Neural progenitor cell (in vitro differentiated cells): Measurements from ENCODE around the gene SMARCC2. TPM values are rescaled to one million over a fixed set of nuclear protein-coding genes. Genes with fewer than 3 reads are reported as not detected.

Experiments used
- DNase-seq: peaks from one replicate; pipeline ENCODE4 v3.0.0-alpha.2; 2016; ENCODE audit warnings: low spot score
- H2AFZ ChIP-seq: fragments of 200-600 bp; sonication (generic); replicated peaks from 2 replicates; pipeline ENCODE4 v1.6.1; 2016; ENCODE audit warnings: antibody characterized with exemption
- H3F3A ChIP-seq: fragments of 200-600 bp; sonication (generic); 2 replicates; pipeline ENCODE4 v1.6.1; 2016; ENCODE audit warnings: antibody characterized with exemption, low read depth
- H3K27ac ChIP-seq: fragments of 200-600 bp; sonication (generic); 2 replicates; pipeline ENCODE4 v1.5.1; 2016; ENCODE audit warnings: mild to moderate bottlenecking
- H3K27me3 ChIP-seq: fragments of 200-600 bp; sonication (generic); 2 replicates; pipeline ENCODE4 v1.6.1; 2016; ENCODE audit warnings: mild to moderate bottlenecking, moderate library complexity
- H3K36me3 ChIP-seq: fragments of 200-600 bp; sonication (generic); 2 replicates; pipeline ENCODE4 v1.5.1; 2016
- H3K4me1 ChIP-seq: fragments of 200-600 bp; sonication (generic); 2 replicates; pipeline ENCODE4 v1.6.1; 2016; ENCODE audit warnings: mixed run types
- H3K4me2 ChIP-seq: fragments of 200-600 bp; sonication (generic); 2 replicates; pipeline ENCODE4 v1.6.1; 2016
- H3K4me3 ChIP-seq: fragments of 200-600 bp; sonication (generic); 2 replicates; pipeline ENCODE4 v1.5.1; 2016
- H3K79me2 ChIP-seq: fragments of 200-600 bp; sonication (generic); 2 replicates; pipeline ENCODE4 v1.6.1; 2016; ENCODE audit warnings: low read depth
- H3K9ac ChIP-seq: fragments of 200-600 bp; sonication (generic); 2 replicates; pipeline ENCODE4 v1.6.1; 2016
- H3K9me3 ChIP-seq: fragments of 200-600 bp; sonication (generic); 2 replicates; pipeline ENCODE4 v1.5.1; 2016; ENCODE audit warnings: low read depth
- H4K20me1 ChIP-seq: fragments of 200-600 bp; sonication (generic); 2 replicates; pipeline ENCODE4 v1.6.1; 2016; ENCODE audit warnings: low read depth
- H3K27ac Mint-ChIP-seq: 3 replicates; pipeline ENCODE4 v1.8.0; 2021; ENCODE audit warnings: mixed read lengths
- H3K27me3 Mint-ChIP-seq: 2 replicates; pipeline ENCODE4 v1.8.0; 2022; ENCODE audit warnings: low read depth, mild to moderate bottlenecking, inconsistent platforms, moderate library complexity, mixed read lengths; ENCODE audit not compliant: insufficient read depth
- H3K36me3 Mint-ChIP-seq: 3 replicates; pipeline ENCODE4 v1.8.0; 2021; ENCODE audit warnings: mixed read lengths
- H3K4me1 Mint-ChIP-seq: 3 replicates; pipeline ENCODE4 v1.8.0; 2021; ENCODE audit warnings: mixed read lengths
- H3K4me3 Mint-ChIP-seq: 3 replicates; pipeline ENCODE4 v1.8.0; 2021; ENCODE audit warnings: mild to moderate bottlenecking, moderate library complexity, mixed read lengths
- H3K9me3 Mint-ChIP-seq: 3 replicates; pipeline ENCODE4 v1.8.0; 2020; ENCODE audit warnings: mixed read lengths
- EZH2 ChIP-seq: fragments of 200-600 bp; sonication (generic); IDR thresholded peaks from 2 replicates; pipeline ENCODE4 v1.6.1; 2017; ENCODE audit warnings: antibody characterized with exemption, mild to moderate bottlenecking, moderate library complexity
- EZH2phosphoT487 ChIP-seq: fragments of 200-600 bp; sonication (generic); IDR thresholded peaks from 2 replicates; pipeline ENCODE4 v1.6.1; 2017; ENCODE audit warnings: antibody characterized with exemption
- total RNA-seq: library from RNA; depleted of rRNA; stranded (reverse); fragments of >200 nt; gene quantifications from 2 replicates; pipeline ENCODE4 v1.2.3, GENCODE V29; 2015; ENCODE audit warnings: low replicate concordance
- TF ChIP-seq, protein P1 (sequence below): fragments of 200-600 bp; sonication (generic); IDR thresholded peaks from 2 replicates; pipeline ENCODE4 v1.5.1; 2017; ENCODE audit warnings: antibody characterized with exemption, mild to moderate bottlenecking

Gene SMARCC2
- total RNA-seq, 1 donor from 2014 or later: 103 TPM

DNA sequence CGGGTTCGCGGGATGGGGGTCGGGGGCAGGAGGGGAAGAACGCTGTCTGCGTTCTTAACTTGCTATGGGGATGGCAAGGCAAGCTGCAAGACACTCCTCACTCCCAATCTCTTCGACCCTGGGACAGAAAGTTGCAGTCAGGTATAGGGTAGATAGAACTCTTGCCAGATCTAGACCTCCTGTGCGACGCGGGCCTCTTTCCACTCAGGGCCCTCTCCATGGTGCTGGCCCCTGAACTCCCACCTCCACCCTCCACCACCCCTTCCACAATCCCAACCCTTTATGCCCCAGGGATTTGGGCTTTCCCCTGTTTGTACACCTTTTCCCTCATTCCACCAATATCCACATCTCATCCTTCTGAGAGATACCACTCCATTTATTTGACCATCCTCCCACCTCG lies 35.7 kb upstream of the SMARCC2 start:
- TF ChIP-seq, protein P1, sequence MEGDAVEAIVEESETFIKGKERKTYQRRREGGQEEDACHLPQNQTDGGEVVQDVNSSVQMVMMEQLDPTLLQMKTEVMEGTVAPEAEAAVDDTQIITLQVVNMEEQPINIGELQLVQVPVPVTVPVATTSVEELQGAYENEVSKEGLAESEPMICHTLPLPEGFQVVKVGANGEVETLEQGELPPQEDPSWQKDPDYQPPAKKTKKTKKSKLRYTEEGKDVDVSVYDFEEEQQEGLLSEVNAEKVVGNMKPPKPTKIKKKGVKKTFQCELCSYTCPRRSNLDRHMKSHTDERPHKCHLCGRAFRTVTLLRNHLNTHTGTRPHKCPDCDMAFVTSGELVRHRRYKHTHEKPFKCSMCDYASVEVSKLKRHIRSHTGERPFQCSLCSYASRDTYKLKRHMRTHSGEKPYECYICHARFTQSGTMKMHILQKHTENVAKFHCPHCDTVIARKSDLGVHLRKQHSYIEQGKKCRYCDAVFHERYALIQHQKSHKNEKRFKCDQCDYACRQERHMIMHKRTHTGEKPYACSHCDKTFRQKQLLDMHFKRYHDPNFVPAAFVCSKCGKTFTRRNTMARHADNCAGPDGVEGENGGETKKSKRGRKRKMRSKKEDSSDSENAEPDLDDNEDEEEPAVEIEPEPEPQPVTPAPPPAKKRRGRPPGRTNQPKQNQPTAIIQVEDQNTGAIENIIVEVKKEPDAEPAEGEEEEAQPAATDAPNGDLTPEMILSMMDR: no peak
- no peak for TF ChIP-seq EZH2phosphoT487
- DNase-seq: peak; percentile 43
- Mint-ChIP-seq H3K27ac (peak overlapping the region; percentile 76), H3K4me3 (peak overlapping the region; percentile 98), H3K27me3 (peaks cover 7% of the 10 kb centered on the region), H3K9me3 (no peaks in the 10 kb centered on the region), H3K36me3 (peaks cover 4% of the 10 kb centered on the region), H3K4me1 (peaks cover 36% of the 10 kb centered on the region)
- peak overlapping the region; percentile 89 for H3K4me2 ChIP-seq
- H3K4me1 ChIP-seq: peaks cover 22% of the 10 kb centered on the region
- no peaks in the 10 kb centered on the region for H3K36me3 ChIP-seq
- peaks cover 36% of the 10 kb centered on the region for H3F3A ChIP-seq
- H3K27ac ChIP-seq: no peak overlapping the region
- peak overlapping the region; percentile 78 for H3K4me3 ChIP-seq
- H3K79me2 ChIP-seq: peaks cover 32% of the 10 kb centered on the region
- H4K20me1 ChIP-seq: peaks cover 12% of the 10 kb centered on the region
- H3K9ac ChIP-seq: peak overlapping the region; percentile 64
- H2AFZ ChIP-seq: peak overlapping the region; percentile 88
- H3K27me3 ChIP-seq: no peaks in the 10 kb centered on the region
- H3K9me3 ChIP-seq: no peaks in the 10 kb centered on the region

DNA sequence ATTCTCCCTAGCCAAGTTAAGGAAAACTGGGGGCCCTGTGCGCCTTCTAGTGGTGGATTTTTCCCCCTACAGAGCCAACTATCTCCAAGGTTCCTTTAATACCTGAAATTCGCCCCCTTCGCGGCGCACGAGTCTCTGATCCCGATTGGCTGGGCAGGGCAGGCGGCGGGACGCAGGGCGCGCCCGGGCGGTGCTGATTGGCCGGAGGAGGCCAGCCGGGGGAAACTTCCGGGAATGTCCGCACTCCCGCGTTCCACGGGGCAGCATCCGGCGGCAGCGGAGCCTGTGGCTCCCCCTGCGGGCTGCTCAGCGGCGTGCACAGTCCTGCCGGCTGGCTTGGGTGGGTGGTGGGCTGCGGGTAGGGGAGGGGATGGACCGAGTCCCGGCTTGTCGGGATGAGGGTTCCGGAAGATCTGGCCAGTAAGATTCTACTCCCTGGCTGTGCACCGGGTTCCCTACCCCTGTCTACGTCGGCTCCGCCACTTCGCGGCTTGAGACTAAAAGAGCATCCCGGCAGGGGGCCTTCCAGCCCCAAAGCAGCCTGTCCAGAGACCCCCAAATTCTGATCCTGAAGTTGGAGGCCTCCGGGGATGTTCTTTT lies 34.9 kb upstream of the SMARCC2 start, which contains the start of gene NABP2:
NABP2 (plus strand) TSS at position 241 of the 600 bp plus-strand sequence. CDS start 515 bp downstream, outside the sequence.
- Histone ChIP-seq H3F3A (peaks cover 36% of the 10 kb centered on the region), H3K27ac (peak within 1 kb of the TSS; percentile 89), H3K4me1 (peaks cover 22% of the 10 kb centered on the region), H4K20me1 (peaks cover 12% of the 10 kb centered on the region), H2AFZ (peak within 1 kb of the TSS; percentile 88), H3K36me3 (no peaks in the 10 kb centered on the region), H3K4me2 (peak within 1 kb of the TSS; percentile 89), H3K9me3 (no peaks in the 10 kb centered on the region), H3K9ac (peak within 1 kb of the TSS; percentile 64), H3K79me2 (peaks cover 40% of the 10 kb centered on the region), H3K4me3 (peak within 1 kb of the TSS; percentile 78), H3K27me3 (no peaks in the 10 kb centered on the region)
- DNase-seq: peak; percentile 99
- H3K36me3 Mint-ChIP-seq: peaks cover 4% of the 10 kb centered on the region
- TF ChIP-seq EZH2 (no peak), EZH2phosphoT487 (no peak)
- TF ChIP-seq, protein P1: peak; percentile 79
- peak within 1 kb of the TSS; percentile 98 for H3K4me3 Mint-ChIP-seq
- H3K27me3 Mint-ChIP-seq: peaks cover 5% of the 10 kb centered on the region
- H3K9me3 Mint-ChIP-seq: no peaks in the 10 kb centered on the region
- peaks cover 36% of the 10 kb centered on the region for H3K4me1 Mint-ChIP-seq
- peak within 1 kb of the TSS; percentile 91 for H3K27ac Mint-ChIP-seq

DNA sequence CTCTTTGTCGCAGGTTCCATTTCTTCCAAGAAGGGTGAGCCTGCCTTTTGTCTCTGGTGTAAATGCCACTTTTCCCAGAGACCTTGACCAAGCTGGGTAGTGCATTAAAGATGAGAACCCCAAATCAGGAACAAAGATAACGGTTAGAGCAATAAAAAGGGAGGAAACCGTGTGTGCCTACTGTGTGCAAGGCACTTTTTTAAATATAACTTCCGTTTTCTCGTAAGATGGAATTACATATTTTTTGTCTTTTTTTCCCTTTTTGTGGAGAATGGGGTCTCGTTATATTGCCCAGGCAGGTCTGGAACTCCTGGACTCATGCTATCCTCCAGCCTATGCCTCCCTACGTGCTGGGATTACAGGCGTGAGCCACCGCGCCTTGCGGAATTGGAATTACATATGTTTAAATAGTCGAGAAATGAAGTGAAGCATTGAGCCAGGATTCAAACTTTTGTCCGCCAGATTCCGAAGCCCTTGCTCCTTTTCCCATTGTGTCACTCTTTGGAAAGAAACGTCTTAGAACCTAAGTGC lies 34.4 kb upstream of the SMARCC2 start:
- Histone ChIP-seq H3K9me3 (no peaks in the 10 kb centered on the region), H3K9ac (no peak overlapping the region), H3K36me3 (no peaks in the 10 kb centered on the region), H3K27me3 (no peaks in the 10 kb centered on the region), H3K4me3 (peak overlapping the region; percentile 78), H3F3A (peaks cover 36% of the 10 kb centered on the region), H3K79me2 (peaks cover 45% of the 10 kb centered on the region), H3K27ac (peak overlapping the region; percentile 89), H3K4me2 (peak overlapping the region; percentile 72), H3K4me1 (peaks cover 22% of the 10 kb centered on the region), H4K20me1 (peaks cover 12% of the 10 kb centered on the region), H2AFZ (peak overlapping the region; percentile 77)
- Mint-ChIP-seq H3K36me3 (peaks cover 4% of the 10 kb centered on the region), H3K27ac (peak overlapping the region; percentile 91), H3K9me3 (no peaks in the 10 kb centered on the region), H3K27me3 (peaks cover 5% of the 10 kb centered on the region), H3K4me3 (peak overlapping the region; percentile 98), H3K4me1 (peaks cover 36% of the 10 kb centered on the region)
- TF ChIP-seq EZH2phosphoT487 (no peak), EZH2 (no peak)
- TF ChIP-seq, protein P1: no peak
- DNase-seq: no peak
